Endothelial cell of umbilical vein (primary cell): ENCODE measurements around the gene ZBTB43.

Experiments used
- CTCF ChIP-seq, 2 donors: IDR thresholded peaks; 1 replicate in 1 of 2; 2 replicates in 1 of 2; pipeline ENCODE4 v1.5.1; 2011; ENCODE audit warnings: low read length in 2 of 2, mild to moderate bottlenecking in 2 of 2, moderate library complexity in 2 of 2, control low read depth in 1 of 2, inconsistent platforms in 1 of 2, low read depth in 1 of 2; ENCODE audit not compliant: insufficient read depth in 1 of 2; ENCODE audit errors: extremely low read depth in 1 of 2
- EZH2 ChIP-seq: IDR thresholded peaks from 2 replicates; pipeline ENCODE4 v1.6.1; 2012; ENCODE audit warnings: borderline replicate concordance, low read depth, mild to moderate bottlenecking, moderate library complexity, low read length, inconsistent platforms; ENCODE audit not compliant: severe bottlenecking
- MAX ChIP-seq: IDR thresholded peaks from 2 replicates; pipeline ENCODE4 v1.6.1; 2011; ENCODE audit not compliant: insufficient read depth, insufficient read length
- POLR2A ChIP-seq: IDR thresholded peaks from 2 replicates; pipeline ENCODE4 v1.6.1; 2012; ENCODE audit warnings: low read depth, mild to moderate bottlenecking, control low read depth, low read length
- POLR2AphosphoS5 ChIP-seq: IDR thresholded peaks from 2 replicates; pipeline ENCODE4 v1.6.1; 2012; ENCODE audit warnings: low read depth, mild to moderate bottlenecking, control low read depth, low read length, moderate library complexity; ENCODE audit not compliant: insufficient read depth

- TF ChIP-seq POLR2A, result no peak
- no peak for TF ChIP-seq POLR2AphosphoS5
- TF ChIP-seq MAX, result no peak
- TF ChIP-seq CTCF (IDR thresholded peaks at IDR 0.05; ENCODE audit: extremely low read depth in 1 of 2, insufficient read depth in 1 of 2, low read depth in 1 of 2, low read length in 2 of 2), result no peak
- no peak for TF ChIP-seq EZH2
Observed at GRCh38 chr9:126822873-126823272, 18.0 kb downstream of the ZBTB43 start.
